Naive B cell (primary cell): Measurements from ENCODE around the gene ARHGEF7. TPM values are rescaled to one million over a fixed set of nuclear protein-coding genes. Genes with fewer than 3 reads are reported as not detected.

Experiments
- ATAC-seq, 2 donors: fragments of 150-1000 bp; cut with Tn5 transposase; 2 replicates each; pipeline ENCODE4 v1.10.0; 2021; ENCODE audit warnings: low read depth in 2 of 2, mild to moderate bottlenecking in 2 of 2, moderate library complexity in 2 of 2
- DNase-seq: peaks from one replicate; pipeline ENCODE4 v3.0.0; 2022
- H3K27ac Mint-ChIP-seq, 6 donors: one replicate each; pipeline ENCODE4 v1.8.0; 2020 to 2022; ENCODE audit warnings: mild to moderate bottlenecking in 6 of 6, mixed read lengths in 6 of 6, moderate library complexity in 5 of 6, inconsistent platforms in 2 of 6
- H3K27me3 Mint-ChIP-seq, 3 donors: one replicate each; pipeline ENCODE4 v1.8.0; 2021 to 2022; ENCODE audit warnings: mixed read lengths in 3 of 3, mild to moderate bottlenecking in 1 of 3
- H3K36me3 Mint-ChIP-seq, 2 donors: one replicate each; pipeline ENCODE4 v1.8.0; 2020 to 2022; ENCODE audit warnings: mixed read lengths in 2 of 2, inconsistent platforms in 1 of 2, mild to moderate bottlenecking in 1 of 2
- H3K4me1 Mint-ChIP-seq, 3 donors: one replicate each; pipeline ENCODE4 v1.8.0; 2020 to 2022; ENCODE audit warnings: mixed read lengths in 3 of 3, inconsistent platforms in 1 of 3, mild to moderate bottlenecking in 1 of 3, moderate library complexity in 1 of 3
- H3K4me3 Mint-ChIP-seq, 8 donors: one replicate each; pipeline ENCODE4 v1.8.0; 2020 to 2022; ENCODE audit warnings: mild to moderate bottlenecking in 8 of 8, mixed read lengths in 8 of 8, moderate library complexity in 8 of 8, inconsistent platforms in 2 of 8
- H3K9me3 Mint-ChIP-seq, 7 donors: one replicate each; pipeline ENCODE4 v1.8.0; 2020 to 2022; ENCODE audit warnings: mixed read lengths in 7 of 7, mild to moderate bottlenecking in 5 of 7, inconsistent platforms in 2 of 7, moderate library complexity in 1 of 7
- polyA plus RNA-seq, 6 donors: library from polyadenylated mRNA; unstranded; fragments of 300-500 nt; fragmentation: Illumina TruSeq; gene quantifications; one replicate each; pipeline ENCODE4 v1.2.3, GENCODE V29; 2021; ENCODE audit warnings: low read depth in 6 of 6

The ARHGEF7 gene
- polyA plus RNA-seq, 6 donors from 2014 or later = 9.1 to 26.9 (median 17.5) TPM

GRCh38 chr13:111282425-111282824 is 167.3 kb downstream of the ARHGEF7 start:
- H3K27me3 Mint-ChIP-seq = no peaks in the 10 kb centered on the region
- H3K36me3 Mint-ChIP-seq = peaks cover 29 to 40% of the 10 kb centered on the region in 2 donors
- ATAC-seq (no peak), DNase-seq (no peak)
- no peak overlapping the region for H3K4me3 Mint-ChIP-seq
- H3K4me1 Mint-ChIP-seq = peaks cover 0 to 3% (median 0%) of the 10 kb centered on the region in 3 donors
- H3K27ac Mint-ChIP-seq = no peak overlapping the region
- no peaks in the 10 kb centered on the region for H3K9me3 Mint-ChIP-seq

- H3K27me3 Mint-ChIP-seq = no peaks in the 10 kb centered on the region
- ATAC-seq (no peak), DNase-seq (no peak)
- peaks cover 0 to 3% (median 0%) of the 10 kb centered on the region in 3 donors for H3K4me1 Mint-ChIP-seq
- peak overlapping the region in 2 of 6 donors; percentile 47 to 55 for H3K27ac Mint-ChIP-seq
- H3K4me3 Mint-ChIP-seq = no peak overlapping the region
- H3K9me3 Mint-ChIP-seq = no peaks in the 10 kb centered on the region
- H3K36me3 Mint-ChIP-seq = peaks cover 25 to 35% of the 10 kb centered on the region in 2 donors
These were observed 167.9 kb downstream of the ARHGEF7 start for GRCh38 chr13:111282997-111283396.

GRCh38 chr13:111283457-111283856 is 168.3 kb downstream of the ARHGEF7 start:
- Mint-ChIP-seq H3K4me3 (no peak overlapping the region), H3K27ac (peak overlapping the region in 1 of 6 donors; percentile 47), H3K27me3 (no peaks in the 10 kb centered on the region), H3K4me1 (peaks cover 0 to 3% (median 0%) of the 10 kb centered on the region in 3 donors), H3K36me3 (peaks cover 21 to 30% of the 10 kb centered on the region in 2 donors), H3K9me3 (no peaks in the 10 kb centered on the region)
- DNase-seq (no peak), ATAC-seq (no peak)

GRCh38 chr13:111283991-111284390 is 168.9 kb downstream of the ARHGEF7 start:
- ATAC-seq (no peak), DNase-seq (no peak)
- no peaks in the 10 kb centered on the region for H3K9me3 Mint-ChIP-seq
- no peak overlapping the region for H3K4me3 Mint-ChIP-seq
- peaks cover 0 to 3% (median 0%) of the 10 kb centered on the region in 3 donors for H3K4me1 Mint-ChIP-seq
- H3K27me3 Mint-ChIP-seq = no peaks in the 10 kb centered on the region
- peaks cover 16 to 30% of the 10 kb centered on the region in 2 donors for H3K36me3 Mint-ChIP-seq
- no peak overlapping the region for H3K27ac Mint-ChIP-seq

GRCh38 chr13:111284565-111284964 is 169.5 kb downstream of the ARHGEF7 start:
- Mint-ChIP-seq H3K36me3 (peaks cover 19 to 33% of the 10 kb centered on the region in 2 donors), H3K9me3 (no peaks in the 10 kb centered on the region), H3K4me1 (peaks cover 0 to 3% (median 0%) of the 10 kb centered on the region in 3 donors), H3K27ac (peak overlapping the region in 1 of 6 donors; percentile 7), H3K27me3 (no peaks in the 10 kb centered on the region), H3K4me3 (no peak overlapping the region)
- DNase-seq (no peak), ATAC-seq (no peak)

- no peak for ATAC-seq
- no peak overlapping the region for H3K27ac Mint-ChIP-seq
- H3K27me3 Mint-ChIP-seq = no peaks in the 10 kb centered on the region
These were observed 171.1 kb downstream of the ARHGEF7 start for GRCh38 chr13:111286162-111286561.

GRCh38 chr13:111286749-111287148 is 171.6 kb downstream of the ARHGEF7 start:
- Mint-ChIP-seq H3K27me3 (no peaks in the 10 kb centered on the region), H3K36me3 (peaks cover 18 to 39% of the 10 kb centered on the region in 2 donors), H3K4me1 (peaks cover 0 to 3% (median 0%) of the 10 kb centered on the region in 3 donors), H3K9me3 (no peaks in the 10 kb centered on the region), H3K4me3 (peak overlapping the region in 1 of 8 donors; percentile 37), H3K27ac (peak overlapping the region in 3 of 6 donors; percentile 53 to 83 (median 79))
- DNase-seq (no peak), ATAC-seq (no peak)

More at GRCh38 chr13:111286162-111286561, 171.1 kb downstream of the ARHGEF7 start:
- Mint-ChIP-seq H3K4me1 (peaks cover 0 to 3% (median 0%) of the 10 kb centered on the region in 3 donors), H3K9me3 (no peaks in the 10 kb centered on the region), H3K4me3 (no peak overlapping the region), H3K36me3 (peaks cover 18 to 38% of the 10 kb centered on the region in 2 donors)
- DNase-seq = no peak

- peaks cover 18 to 44% of the 10 kb centered on the region in 2 donors for H3K36me3 Mint-ChIP-seq
These were observed 172.1 kb downstream of the ARHGEF7 start for GRCh38 chr13:111287201-111287600.

GRCh38 chr13:111288276-111288675 is 173.2 kb downstream of the ARHGEF7 start:
- Mint-ChIP-seq H3K27me3 (no peaks in the 10 kb centered on the region), H3K4me3 (no peak overlapping the region), H3K9me3 (no peaks in the 10 kb centered on the region), H3K4me1 (peaks cover 0 to 3% (median 0%) of the 10 kb centered on the region in 3 donors), H3K27ac (no peak overlapping the region), H3K36me3 (peaks cover 23 to 50% of the 10 kb centered on the region in 2 donors)
- no peak for ATAC-seq
- DNase-seq = no peak

More at GRCh38 chr13:111287201-111287600, 172.1 kb downstream of the ARHGEF7 start:
- Mint-ChIP-seq H3K4me1 (peaks cover 0 to 3% (median 0%) of the 10 kb centered on the region in 3 donors), H3K27ac (peak overlapping the region in 2 of 6 donors; percentile 21 to 53), H3K27me3 (no peaks in the 10 kb centered on the region), H3K4me3 (peak overlapping the region in 1 of 8 donors; percentile 37), H3K9me3 (no peaks in the 10 kb centered on the region)
- ATAC-seq (no peak), DNase-seq (no peak)

GRCh38 chr13:111289251-111289650 is 174.1 kb downstream of the ARHGEF7 start:
- no peak overlapping the region for H3K4me3 Mint-ChIP-seq
- H3K4me1 Mint-ChIP-seq = no peaks in the 10 kb centered on the region
- no peak for ATAC-seq
- H3K9me3 Mint-ChIP-seq = no peaks in the 10 kb centered on the region
- no peaks in the 10 kb centered on the region for H3K27me3 Mint-ChIP-seq
- no peak for DNase-seq
- H3K36me3 Mint-ChIP-seq = peaks cover 23 to 40% of the 10 kb centered on the region in 2 donors
- H3K27ac Mint-ChIP-seq = no peak overlapping the region

GRCh38 chr13:111291908-111292307 is 176.8 kb downstream of the ARHGEF7 start:
- Mint-ChIP-seq H3K9me3 (no peaks in the 10 kb centered on the region), H3K4me1 (peaks cover 0 to 5% (median 0%) of the 10 kb centered on the region in 3 donors), H3K36me3 (peaks cover 27 to 29% of the 10 kb centered on the region in 2 donors), H3K4me3 (no peak overlapping the region), H3K27me3 (no peaks in the 10 kb centered on the region), H3K27ac (peak overlapping the region in 1 of 6 donors; percentile 34)
- DNase-seq = no peak
- ATAC-seq = no peak

GRCh38 chr13:111292710-111293485 is 177.8 kb downstream of the ARHGEF7 start:
- no peaks in the 10 kb centered on the region for H3K9me3 Mint-ChIP-seq

GRCh38 chr13:111295886-111296285 is 180.8 kb downstream of the ARHGEF7 start:
- Mint-ChIP-seq H3K27ac (no peak overlapping the region), H3K36me3 (peaks cover 13 to 38% of the 10 kb centered on the region in 2 donors), H3K9me3 (no peaks in the 10 kb centered on the region), H3K4me3 (no peak overlapping the region), H3K4me1 (peaks cover 0 to 5% (median 0%) of the 10 kb centered on the region in 3 donors), H3K27me3 (no peaks in the 10 kb centered on the region)
- DNase-seq = no peak
- no peak for ATAC-seq

More at GRCh38 chr13:111292710-111293485, 177.8 kb downstream of the ARHGEF7 start:
- DNase-seq (no peak), ATAC-seq (no peak)
- Mint-ChIP-seq H3K27ac (peak overlapping the region in 1 of 6 donors; percentile 54), H3K27me3 (no peaks in the 10 kb centered on the region), H3K4me3 (no peak overlapping the region), H3K36me3 (peaks cover 21 to 37% of the 10 kb centered on the region in 2 donors), H3K4me1 (peaks cover 0 to 5% (median 0%) of the 10 kb centered on the region in 3 donors)

GRCh38 chr13:111296417-111296816 is 181.3 kb downstream of the ARHGEF7 start:
- H3K27ac Mint-ChIP-seq = no peak overlapping the region
- no peak for ATAC-seq
- peaks cover 13 to 41% of the 10 kb centered on the region in 2 donors for H3K36me3 Mint-ChIP-seq
- H3K9me3 Mint-ChIP-seq = no peaks in the 10 kb centered on the region
- no peaks in the 10 kb centered on the region for H3K27me3 Mint-ChIP-seq
- peaks cover 0 to 5% (median 0%) of the 10 kb centered on the region in 3 donors for H3K4me1 Mint-ChIP-seq
- DNase-seq = no peak
- H3K4me3 Mint-ChIP-seq = no peak overlapping the region
